Naive B cell (primary cell): ENCODE measurements around the gene CTDSPL. TPM values are rescaled to one million over a fixed set of nuclear protein-coding genes. Genes with fewer than 3 reads are reported as not detected.

Experiments used
- ATAC-seq, 2 donors: fragments of 150-1000 bp; cut with Tn5 transposase; 2 replicates each; pipeline ENCODE4 v1.10.0; 2021; ENCODE audit warnings: low read depth in 2 of 2, mild to moderate bottlenecking in 2 of 2, moderate library complexity in 2 of 2
- DNase-seq: peaks from one replicate; pipeline ENCODE4 v3.0.0; 2022
- H3K27ac Mint-ChIP-seq, 6 donors: one replicate each; pipeline ENCODE4 v1.8.0; 2020 to 2022; ENCODE audit warnings: mild to moderate bottlenecking in 6 of 6, mixed read lengths in 6 of 6, moderate library complexity in 5 of 6, inconsistent platforms in 2 of 6
- H3K27me3 Mint-ChIP-seq, 3 donors: one replicate each; pipeline ENCODE4 v1.8.0; 2021 to 2022; ENCODE audit warnings: mixed read lengths in 3 of 3, mild to moderate bottlenecking in 1 of 3
- H3K36me3 Mint-ChIP-seq, 2 donors: one replicate each; pipeline ENCODE4 v1.8.0; 2020 to 2022; ENCODE audit warnings: mixed read lengths in 2 of 2, inconsistent platforms in 1 of 2, mild to moderate bottlenecking in 1 of 2
- H3K4me1 Mint-ChIP-seq, 3 donors: one replicate each; pipeline ENCODE4 v1.8.0; 2020 to 2022; ENCODE audit warnings: mixed read lengths in 3 of 3, inconsistent platforms in 1 of 3, mild to moderate bottlenecking in 1 of 3, moderate library complexity in 1 of 3
- H3K4me3 Mint-ChIP-seq, 8 donors: one replicate each; pipeline ENCODE4 v1.8.0; 2020 to 2022; ENCODE audit warnings: mild to moderate bottlenecking in 8 of 8, mixed read lengths in 8 of 8, moderate library complexity in 8 of 8, inconsistent platforms in 2 of 8
- H3K9me3 Mint-ChIP-seq, 7 donors: one replicate each; pipeline ENCODE4 v1.8.0; 2020 to 2022; ENCODE audit warnings: mixed read lengths in 7 of 7, mild to moderate bottlenecking in 5 of 7, inconsistent platforms in 2 of 7, moderate library complexity in 1 of 7
- polyA plus RNA-seq, 6 donors: library from polyadenylated mRNA; unstranded; fragments of 300-500 nt; fragmentation: Illumina TruSeq; gene quantifications; one replicate each; pipeline ENCODE4 v1.2.3, GENCODE V29; 2021; ENCODE audit warnings: low read depth in 6 of 6

The CTDSPL gene
- polyA plus RNA-seq, 6 donors from 2014 or later, result 0.15 to 0.70 (median 0.31) TPM; not detected in 3

DNA sequence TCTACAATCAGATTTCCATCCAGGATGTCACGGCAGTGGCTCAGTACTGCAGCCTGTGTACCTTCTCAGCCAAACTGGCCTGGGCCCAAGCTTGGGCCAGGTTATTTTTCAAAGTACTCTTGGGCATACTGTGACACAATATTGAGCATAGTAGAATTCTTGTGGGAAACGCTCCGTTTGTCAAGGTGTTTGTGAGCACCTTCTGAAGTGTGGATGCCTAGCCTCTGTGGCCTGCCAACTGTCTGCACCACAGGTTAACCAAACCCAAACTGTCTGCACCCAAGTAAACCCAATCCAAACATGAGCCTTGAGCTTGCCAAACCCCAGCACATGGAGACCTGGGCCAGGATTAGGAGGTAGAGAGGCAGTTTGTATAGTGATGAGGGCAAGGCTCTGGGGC lies 25.4 kb downstream of the CTDSPL start:
- H3K27me3 Mint-ChIP-seq, result peaks cover 0 to 11% (median 0%) of the 10 kb centered on the region in 3 donors
- DNase-seq, result no peak
- H3K36me3 Mint-ChIP-seq, result no peaks in the 10 kb centered on the region
- no peak overlapping the region for H3K27ac Mint-ChIP-seq
- no peaks in the 10 kb centered on the region for H3K4me1 Mint-ChIP-seq
- no peak for ATAC-seq
- H3K4me3 Mint-ChIP-seq, result no peak overlapping the region
- H3K9me3 Mint-ChIP-seq, result no peaks in the 10 kb centered on the region

GRCh38 chr3:37887824-37888223 lies 26.1 kb downstream of the CTDSPL start:
- H3K4me1 Mint-ChIP-seq, result no peaks in the 10 kb centered on the region
- ATAC-seq (no peak), DNase-seq (no peak)
- H3K27ac Mint-ChIP-seq, result no peak overlapping the region
- peaks cover 0 to 11% (median 0%) of the 10 kb centered on the region in 3 donors for H3K27me3 Mint-ChIP-seq
- H3K36me3 Mint-ChIP-seq, result no peaks in the 10 kb centered on the region
- no peak overlapping the region for H3K4me3 Mint-ChIP-seq
- no peaks in the 10 kb centered on the region for H3K9me3 Mint-ChIP-seq

DNA sequence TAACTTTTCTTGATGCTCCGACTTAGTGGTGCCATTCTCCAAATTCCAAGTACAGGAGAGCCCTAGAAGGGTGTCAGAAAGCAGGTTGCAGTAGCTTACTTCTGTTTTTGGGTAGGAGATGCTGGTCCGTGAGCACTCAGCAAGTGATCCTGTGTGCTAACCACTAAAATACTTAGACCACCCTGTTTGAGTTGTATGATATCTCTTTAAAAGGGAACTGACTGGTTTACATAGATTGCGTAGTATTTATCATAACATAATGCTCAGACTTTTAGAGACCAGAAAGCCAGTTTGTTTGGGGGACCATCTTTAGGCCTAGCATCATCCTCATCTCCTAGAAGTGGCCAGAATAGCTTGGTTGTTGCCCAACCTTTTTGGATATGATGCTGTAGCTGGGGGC lies 26.7 kb downstream of the CTDSPL start:
- Mint-ChIP-seq H3K4me1 (no peaks in the 10 kb centered on the region), H3K9me3 (no peaks in the 10 kb centered on the region), H3K4me3 (no peak overlapping the region), H3K36me3 (no peaks in the 10 kb centered on the region), H3K27ac (peak overlapping the region in 1 of 6 donors; percentile 29), H3K27me3 (peaks cover 0 to 11% (median 0%) of the 10 kb centered on the region in 3 donors)
- no peak for DNase-seq
- no peak for ATAC-seq

GRCh38 chr3:37890522-37890921 lies 28.8 kb downstream of the CTDSPL start:
- ATAC-seq (no peak), DNase-seq (no peak)
- Mint-ChIP-seq H3K9me3 (peaks cover 0 to 2% (median 0%) of the 10 kb centered on the region in 7 donors), H3K4me3 (no peak overlapping the region), H3K36me3 (no peaks in the 10 kb centered on the region), H3K4me1 (no peaks in the 10 kb centered on the region), H3K27ac (no peak overlapping the region), H3K27me3 (no peaks in the 10 kb centered on the region)

GRCh38 chr3:37891227-37891626 lies 29.5 kb downstream of the CTDSPL start:
- Mint-ChIP-seq H3K27ac (peak overlapping the region in 1 of 6 donors; percentile 35), H3K27me3 (no peaks in the 10 kb centered on the region), H3K9me3 (peaks cover 0 to 2% (median 0%) of the 10 kb centered on the region in 7 donors), H3K4me3 (no peak overlapping the region), H3K4me1 (no peaks in the 10 kb centered on the region), H3K36me3 (no peaks in the 10 kb centered on the region)
- ATAC-seq, result no peak
- DNase-seq, result no peak

DNA sequence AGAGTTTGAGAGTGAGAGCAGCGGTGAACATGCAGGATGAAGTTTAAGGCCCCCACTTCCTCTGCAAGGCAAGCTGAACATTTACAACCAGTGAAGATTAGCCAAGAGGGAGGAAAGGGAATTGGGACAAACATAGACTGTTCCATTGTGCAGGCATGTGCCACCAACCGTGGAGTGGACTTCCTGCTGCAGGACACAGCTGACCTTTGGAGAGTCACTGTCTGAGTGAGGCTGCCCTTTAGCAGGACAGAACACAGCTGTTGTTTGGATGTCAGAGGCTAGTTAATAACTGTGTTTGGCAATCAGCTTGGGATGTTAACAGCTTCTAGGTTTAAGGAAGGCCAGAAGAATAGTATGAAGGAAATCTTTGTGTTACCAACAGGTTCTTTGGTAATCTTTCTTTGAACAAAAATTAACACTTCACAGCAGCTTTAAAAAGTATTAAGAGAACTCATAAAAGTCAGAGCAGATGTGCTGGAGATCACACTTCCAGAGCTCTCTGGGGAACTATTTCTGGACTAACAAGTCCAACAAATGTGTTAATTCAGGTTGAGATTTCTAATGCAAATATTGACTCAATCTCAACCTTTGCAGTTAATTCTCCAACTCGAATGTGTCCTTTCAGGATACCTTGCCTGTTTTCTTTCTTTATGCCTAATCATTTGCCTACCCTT lies 31.4 kb downstream of the CTDSPL start:
- Mint-ChIP-seq H3K27me3 (no peaks in the 10 kb centered on the region), H3K4me3 (no peak overlapping the region), H3K27ac (no peak overlapping the region), H3K4me1 (no peaks in the 10 kb centered on the region), H3K36me3 (no peaks in the 10 kb centered on the region), H3K9me3 (peaks cover 0 to 2% (median 0%) of the 10 kb centered on the region in 7 donors)
- ATAC-seq (no peak), DNase-seq (no peak)

DNA sequence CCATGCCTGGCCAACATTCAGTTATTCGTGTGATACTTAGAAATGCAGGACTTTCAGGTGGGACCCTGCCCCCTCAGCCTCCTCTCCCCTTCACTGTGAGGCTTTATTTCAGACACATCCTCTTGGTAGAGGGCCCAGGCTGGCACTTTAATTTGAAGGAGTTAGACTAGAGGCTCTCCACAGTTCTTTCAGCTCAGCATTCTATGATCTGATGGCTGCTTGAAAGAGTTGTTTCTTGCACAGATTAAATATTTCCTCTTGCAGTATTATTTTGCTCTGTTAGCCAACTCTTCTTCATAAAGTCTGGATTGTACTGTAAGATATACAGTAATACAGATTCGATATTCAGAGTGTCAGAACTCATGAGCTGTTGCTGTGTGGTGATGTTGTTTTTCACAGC lies 35.1 kb downstream of the CTDSPL start:
- DNase-seq (no peak), ATAC-seq (no peak)
- Mint-ChIP-seq H3K27ac (no peak overlapping the region), H3K4me1 (no peaks in the 10 kb centered on the region), H3K27me3 (no peaks in the 10 kb centered on the region), H3K36me3 (no peaks in the 10 kb centered on the region), H3K9me3 (peaks cover 0 to 2% (median 0%) of the 10 kb centered on the region in 7 donors), H3K4me3 (no peak overlapping the region)

DNA sequence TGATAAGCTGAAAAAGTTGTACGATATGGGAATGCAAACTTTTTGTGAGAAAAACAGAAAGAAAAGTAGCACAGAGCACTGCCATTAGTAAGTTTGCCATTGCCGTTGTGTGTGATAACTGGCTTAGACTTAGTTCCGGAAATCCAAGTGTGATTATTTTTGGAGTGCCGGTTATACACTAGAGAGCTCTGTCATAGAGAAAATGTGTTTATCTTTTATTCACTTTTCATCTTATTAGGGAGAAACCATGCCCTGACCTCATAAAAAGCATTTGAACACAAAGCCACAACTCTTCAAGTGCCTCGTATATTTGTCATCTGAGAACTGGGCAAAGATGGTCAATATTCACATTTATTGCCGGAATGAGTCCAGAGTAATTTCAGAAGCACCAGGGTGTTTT lies 36.1 kb downstream of the CTDSPL start:
- H3K4me3 Mint-ChIP-seq, result no peak overlapping the region
- H3K9me3 Mint-ChIP-seq, result peaks cover 0 to 2% (median 0%) of the 10 kb centered on the region in 7 donors
- no peak overlapping the region for H3K27ac Mint-ChIP-seq
- DNase-seq (no peak), ATAC-seq (no peak)
- no peaks in the 10 kb centered on the region for H3K36me3 Mint-ChIP-seq
- no peaks in the 10 kb centered on the region for H3K27me3 Mint-ChIP-seq
- H3K4me1 Mint-ChIP-seq, result no peaks in the 10 kb centered on the region

GRCh38 chr3:37898424-37898823 lies 36.7 kb downstream of the CTDSPL start:
- Mint-ChIP-seq H3K36me3 (no peaks in the 10 kb centered on the region), H3K27ac (no peak overlapping the region), H3K27me3 (no peaks in the 10 kb centered on the region), H3K9me3 (peaks cover 0 to 2% (median 0%) of the 10 kb centered on the region in 7 donors), H3K4me1 (no peaks in the 10 kb centered on the region), H3K4me3 (no peak overlapping the region)
- DNase-seq (no peak), ATAC-seq (no peak)

DNA sequence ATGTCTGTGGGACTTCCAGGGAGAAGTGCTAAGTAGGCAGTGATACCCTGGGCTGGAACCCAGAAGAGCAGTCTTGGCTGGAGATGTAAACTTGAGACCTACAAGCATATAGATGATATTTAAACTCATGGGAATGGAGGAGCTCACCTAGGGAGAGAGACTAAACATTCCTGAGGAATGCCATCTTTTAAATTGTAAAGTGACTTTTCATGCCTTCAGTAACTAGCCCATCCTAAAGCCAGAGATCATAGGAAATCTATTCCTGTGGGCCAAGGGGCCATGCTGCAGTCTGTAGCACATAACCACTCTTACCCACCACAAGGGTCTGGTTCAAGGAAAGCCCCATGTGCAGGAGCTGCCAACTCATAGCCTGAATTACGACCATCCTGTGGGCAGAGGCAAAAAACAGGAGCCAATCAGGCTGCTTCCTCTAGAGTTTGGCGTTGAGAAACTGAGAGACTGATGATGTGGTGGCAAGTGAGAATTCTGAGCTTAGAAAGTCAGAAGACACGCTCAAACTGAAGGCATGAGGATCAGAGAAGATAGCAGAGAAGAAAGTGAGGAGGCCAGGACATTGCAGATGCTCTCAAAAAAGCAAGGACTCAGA lies 37.5 kb downstream of the CTDSPL start:
- H3K27ac Mint-ChIP-seq, result peak overlapping the region in 1 of 6 donors; percentile 77

DNA sequence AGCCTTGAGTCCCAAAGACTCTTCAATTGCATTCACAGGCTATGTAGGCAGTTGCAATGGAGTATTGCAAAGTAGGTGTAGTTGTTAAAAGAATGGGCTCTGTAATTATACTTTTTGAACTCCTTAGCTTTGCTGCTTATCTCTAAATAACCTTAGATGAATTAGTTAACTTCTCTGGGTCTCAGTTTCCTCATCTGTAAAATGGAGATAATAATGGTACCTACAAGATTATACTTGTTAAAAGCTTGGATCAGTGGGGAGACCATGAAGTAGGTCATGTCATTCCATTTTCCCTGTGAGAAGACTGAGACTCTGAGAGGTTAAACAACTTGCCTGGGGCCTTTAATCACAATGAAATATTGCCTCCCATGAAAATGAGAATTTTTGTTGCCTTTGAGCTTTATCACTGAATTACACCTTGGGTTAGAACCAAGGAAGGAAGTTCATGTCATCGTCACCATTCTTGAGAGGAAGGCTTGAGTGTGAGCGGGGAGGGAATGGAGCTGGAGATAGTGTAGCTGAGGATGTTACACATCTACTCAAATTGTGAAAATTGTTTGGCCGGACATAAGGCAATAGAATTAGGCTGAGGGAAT lies 38.1 kb downstream of the CTDSPL start:
- Mint-ChIP-seq H3K27ac (no peak overlapping the region), H3K4me1 (no peaks in the 10 kb centered on the region), H3K36me3 (no peaks in the 10 kb centered on the region), H3K9me3 (peaks cover 0 to 2% (median 0%) of the 10 kb centered on the region in 7 donors), H3K4me3 (no peak overlapping the region), H3K27me3 (no peaks in the 10 kb centered on the region)
- ATAC-seq, result no peak
- no peak for DNase-seq

More for the DNA sequence above, 37.5 kb downstream of the CTDSPL start:
- no peak for ATAC-seq
- H3K4me1 Mint-ChIP-seq, result no peaks in the 10 kb centered on the region
- H3K36me3 Mint-ChIP-seq, result no peaks in the 10 kb centered on the region
- peaks cover 0 to 2% (median 0%) of the 10 kb centered on the region in 7 donors for H3K9me3 Mint-ChIP-seq
- DNase-seq, result no peak
- no peak overlapping the region for H3K4me3 Mint-ChIP-seq
- H3K27me3 Mint-ChIP-seq, result no peaks in the 10 kb centered on the region

DNA sequence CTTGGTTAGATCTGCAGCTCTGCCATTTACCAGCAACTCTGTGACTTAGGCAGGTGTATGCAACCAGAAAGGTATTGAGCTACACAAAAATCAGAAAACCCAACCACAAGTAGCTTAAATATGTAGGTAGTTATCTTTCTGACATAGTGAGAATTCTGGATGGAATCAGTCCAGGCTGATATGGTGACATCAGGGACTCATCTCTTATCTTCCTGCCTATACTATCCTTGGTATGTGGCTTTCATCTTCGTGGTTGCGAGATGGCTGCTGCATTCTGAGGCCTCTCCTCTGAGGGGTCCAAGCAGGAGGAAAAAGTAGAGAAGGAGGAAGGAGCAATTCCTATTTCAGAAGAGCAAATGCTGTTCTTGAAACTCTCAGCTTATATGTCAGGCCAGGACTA lies 40.0 kb downstream of the CTDSPL start:
- Mint-ChIP-seq H3K9me3 (no peaks in the 10 kb centered on the region), H3K27ac (no peak overlapping the region), H3K4me3 (no peak overlapping the region), H3K27me3 (peaks cover 0 to 6% (median 3%) of the 10 kb centered on the region in 3 donors), H3K36me3 (no peaks in the 10 kb centered on the region), H3K4me1 (no peaks in the 10 kb centered on the region)
- ATAC-seq (no peak), DNase-seq (no peak)

DNA sequence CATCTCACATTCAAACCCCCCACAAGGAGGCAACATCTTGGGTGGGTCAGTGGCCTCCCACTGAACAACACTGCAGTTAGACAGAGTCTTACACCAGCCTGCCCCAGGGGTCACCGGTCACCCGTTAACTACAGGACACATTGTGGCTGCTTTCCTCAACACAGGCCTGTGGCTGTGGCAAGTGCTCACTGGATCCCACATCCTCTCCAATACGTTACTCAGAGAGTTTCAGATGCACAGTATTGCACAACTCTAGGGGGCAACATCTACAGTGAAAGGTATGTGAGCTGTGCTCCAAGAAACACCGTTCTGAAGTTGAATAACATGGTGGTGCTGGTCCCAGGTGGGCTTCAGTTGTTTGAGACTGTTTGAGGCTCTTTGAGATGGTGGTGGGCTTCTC lies 41.0 kb downstream of the CTDSPL start:
- Mint-ChIP-seq H3K36me3 (no peaks in the 10 kb centered on the region), H3K4me1 (no peaks in the 10 kb centered on the region), H3K9me3 (no peaks in the 10 kb centered on the region), H3K4me3 (no peak overlapping the region), H3K27me3 (peaks cover 0 to 15% (median 3%) of the 10 kb centered on the region in 3 donors), H3K27ac (no peak overlapping the region)
- DNase-seq (no peak), ATAC-seq (no peak)

DNA sequence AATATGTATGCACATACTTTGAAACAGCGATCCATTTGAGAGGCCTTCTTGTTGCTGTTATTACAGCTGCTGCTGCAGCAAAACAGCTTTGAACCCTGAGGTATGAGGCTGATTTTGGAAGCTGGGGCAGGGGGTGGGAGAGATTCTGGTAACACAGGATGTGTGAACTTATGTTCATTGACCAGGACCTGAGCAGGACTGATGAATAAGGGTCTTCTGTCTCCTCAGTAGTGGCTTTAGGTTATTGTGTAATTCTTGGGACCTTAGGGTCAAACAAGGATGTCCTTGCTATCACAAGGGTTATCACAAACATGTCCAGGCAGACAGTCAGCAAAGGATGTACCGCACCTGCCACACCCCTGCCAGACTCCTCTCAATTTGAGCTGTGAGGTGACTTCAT lies 41.6 kb downstream of the CTDSPL start:
- no peak overlapping the region for H3K27ac Mint-ChIP-seq

More for the DNA sequence above, 41.6 kb downstream of the CTDSPL start:
- Mint-ChIP-seq H3K27me3 (peaks cover 0 to 16% (median 4%) of the 10 kb centered on the region in 3 donors), H3K9me3 (no peaks in the 10 kb centered on the region), H3K4me1 (no peaks in the 10 kb centered on the region), H3K36me3 (no peaks in the 10 kb centered on the region), H3K4me3 (no peak overlapping the region)
- DNase-seq (no peak), ATAC-seq (no peak)
